HEK293T (cell line): ENCODE results near the gene CD38.
"Not testable (repeated sequence)": the region's sequence is repeated elsewhere in the genome, so short reads cannot be mapped to it uniquely, and the experiment has no call there.

ENCODE experiments used
- CTCF ChIA-PET: fragments of 350-600 bp; formaldehyde crosslinking; extraction: SDS; loops from one replicate; lab custom pipeline; 2021; ENCODE audit warnings: antibody characterized with exemption, inconsistent platforms; lab: Yijun Ruan, JAX
- POLR2A ChIA-PET: fragments of 350-600 bp; formaldehyde crosslinking; extraction: SDS; loops from one replicate; lab custom pipeline; 2020; ENCODE audit warnings: antibody characterized with exemption, inconsistent platforms; lab: Yijun Ruan, JAX
- DNase-seq: peaks from one replicate; pipeline ENCODE4 v3.0.0; 2012; ENCODE audit warnings: mixed read lengths; ENCODE audit errors: extremely low spot score
- ARNT ChIP-seq: fragments of 450-650 bp; IDR thresholded peaks from 2 replicates; pipeline ENCODE4 v1.6.1; 2017; ENCODE audit warnings: mild to moderate bottlenecking
- BHLHE40 ChIP-seq: fragments of 450-650 bp; IDR thresholded peaks from 2 replicates; pipeline ENCODE4 v1.6.1; 2016; ENCODE audit warnings: mild to moderate bottlenecking, moderate library complexity, borderline replicate concordance
- CTBP1 ChIP-seq: fragments of 450-650 bp; IDR thresholded peaks from 2 replicates; pipeline ENCODE4 v1.6.1; 2016; ENCODE audit warnings: borderline replicate concordance
- ELF4 ChIP-seq: fragments of 450-650 bp; IDR thresholded peaks from 2 replicates; pipeline ENCODE4 v1.6.1; 2017; ENCODE audit warnings: antibody characterized with exemption
- FOXA1 ChIP-seq: fragments of 450-650 bp; IDR thresholded peaks from 2 replicates; pipeline ENCODE4 v1.6.1; 2016; ENCODE audit warnings: mild to moderate bottlenecking
- FOXK2 ChIP-seq: fragments of 450-650 bp; IDR thresholded peaks from 2 replicates; pipeline ENCODE4 v1.6.1; 2016; ENCODE audit warnings: mild to moderate bottlenecking
- FOXM1 ChIP-seq: fragments of 450-650 bp; IDR thresholded peaks from 2 replicates; pipeline ENCODE4 v1.6.1; 2017; ENCODE audit warnings: mild to moderate bottlenecking, borderline replicate concordance
- HDGF ChIP-seq: fragments of 450-650 bp; IDR thresholded peaks from 2 replicates; pipeline ENCODE4 v1.6.1; 2017; ENCODE audit warnings: antibody characterized with exemption, borderline replicate concordance
- L3MBTL2 ChIP-seq: fragments of 450-650 bp; conservative IDR thresholded peaks from 2 replicates; pipeline ENCODE4 v1.6.1; 2016; ENCODE audit warnings: mild to moderate bottlenecking
- LEF1 ChIP-seq: fragments of 450-650 bp; IDR thresholded peaks from 2 replicates; pipeline ENCODE4 v1.6.1; 2017; ENCODE audit warnings: mild to moderate bottlenecking, borderline replicate concordance
- NFRKB ChIP-seq: fragments of 450-650 bp; IDR thresholded peaks from 2 replicates; pipeline ENCODE4 v1.6.1; 2016; ENCODE audit warnings: mild to moderate bottlenecking, moderate library complexity
- PKNOX1 ChIP-seq: fragments of 450-650 bp; IDR thresholded peaks from 2 replicates; pipeline ENCODE4 v1.6.1; 2016
- SP1 ChIP-seq: fragments of 450-650 bp; IDR thresholded peaks from 2 replicates; pipeline ENCODE4 v1.6.1; 2017
- SUZ12 ChIP-seq: fragments of 450-650 bp; IDR thresholded peaks from 2 replicates; pipeline ENCODE4 v1.6.1; 2016; ENCODE audit warnings: mild to moderate bottlenecking
- TARDBP ChIP-seq: fragments of 450-650 bp; IDR thresholded peaks from 2 replicates; pipeline ENCODE4 v1.6.1; 2016
- ZNF384 ChIP-seq: fragments of 450-650 bp; IDR thresholded peaks from 2 replicates; pipeline ENCODE4 v1.6.1; 2016

The CD38 gene

DNA sequence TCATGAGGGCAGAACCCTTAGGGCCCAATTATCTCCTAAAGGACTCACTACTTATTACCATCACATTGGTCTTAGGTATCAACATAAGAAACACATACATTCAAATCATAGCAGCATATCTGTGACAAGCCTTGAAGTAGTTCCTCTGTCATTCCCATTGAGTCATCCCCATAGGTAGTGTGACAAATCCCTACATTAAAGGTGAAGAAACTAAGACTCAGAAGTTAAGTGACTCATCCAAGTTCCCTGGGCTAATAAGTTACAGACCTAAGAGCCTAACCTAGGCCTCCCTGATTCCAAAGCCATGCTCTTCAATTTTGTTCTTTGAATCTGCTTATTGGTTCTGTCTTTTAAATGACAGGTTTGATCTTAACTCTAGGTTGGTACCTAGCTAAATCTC, 58.2 kb downstream of the CD38 start:
- TF ChIP-seq ZNF384, result no peak
- no peak for TF ChIP-seq ARNT
- no peak for TF ChIP-seq NFRKB
- no peak for TF ChIP-seq TARDBP
- no peak for TF ChIP-seq FOXM1
- no peak for TF ChIP-seq LEF1
- no peak for TF ChIP-seq SUZ12
- TF ChIP-seq SP1, result no peak
- DNase-seq, result no peak
- ChIA-PET POLR2A (no interaction called here), CTCF (no interaction called here)

DNA sequence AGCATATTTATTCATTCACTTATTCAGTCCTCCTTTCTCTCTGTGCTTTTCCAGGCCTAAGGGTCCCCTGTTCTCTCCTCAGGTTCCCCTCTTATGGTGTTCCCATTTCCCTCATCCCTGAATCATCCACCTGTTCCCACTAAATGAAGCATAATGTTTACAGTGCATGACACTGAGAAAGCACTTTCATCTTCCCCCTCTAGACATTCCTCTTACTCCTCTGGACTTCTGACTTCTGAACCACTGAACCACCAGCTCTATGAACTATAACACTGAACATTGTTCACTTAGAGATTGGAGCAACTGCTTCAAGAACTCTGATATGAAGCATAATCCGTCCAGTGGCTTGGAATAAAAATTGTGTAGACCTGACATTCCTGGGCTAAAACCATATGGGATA, 59.5 kb downstream of the CD38 start:
- no peak for DNase-seq
- no peak for TF ChIP-seq SP1
- no peak for TF ChIP-seq FOXK2
- ChIA-PET POLR2A (no interaction called here), CTCF (no interaction called here)

GRCh38 chr4:15841194-15841730, 63.1 kb downstream of the CD38 start:
- POLR2A ChIA-PET, DNase-seq, CTCF ChIA-PET: not testable (repeated sequence)

GRCh38 chr4:15847746-15848145, 69.6 kb downstream of the CD38 start:
- TF ChIP-seq FOXA1 (no peak), BHLHE40 (no peak), TARDBP (no peak), ZNF384 (no peak)
- ChIA-PET CTCF (interaction anchor here (1.2 to 2.3 kb wide), 2 partner anchors 34 to 42 kb away, joined by 5 to 9 read pairs; no protein-coding TSS in a partner anchor), POLR2A (no interaction called here)

GRCh38 chr4:15848191-15848842, 70.2 kb downstream of the CD38 start:
- ChIA-PET CTCF (interaction anchor here (1.2 to 2.3 kb wide), 2 partner anchors 34 to 43 kb away, joined by 5 to 9 read pairs; no protein-coding TSS in a partner anchor), POLR2A (no interaction called here)
- peak; percentile 16 for DNase-seq
- TF ChIP-seq FOXM1 (no peak), CTBP1 (no peak), ELF4 (no peak), SP1 (no peak), L3MBTL2 (no peak), PKNOX1 (no peak), HDGF (no peak), TARDBP (no peak), ARNT (no peak), NFRKB (no peak), FOXA1 (no peak), ZNF384 (no peak), LEF1 (no peak), BHLHE40 (no peak), SUZ12 (no peak), FOXK2 (no peak)

More at GRCh38 chr4:15847746-15848145, 69.6 kb downstream of the CD38 start:
- DNase-seq, result no peak

DNA sequence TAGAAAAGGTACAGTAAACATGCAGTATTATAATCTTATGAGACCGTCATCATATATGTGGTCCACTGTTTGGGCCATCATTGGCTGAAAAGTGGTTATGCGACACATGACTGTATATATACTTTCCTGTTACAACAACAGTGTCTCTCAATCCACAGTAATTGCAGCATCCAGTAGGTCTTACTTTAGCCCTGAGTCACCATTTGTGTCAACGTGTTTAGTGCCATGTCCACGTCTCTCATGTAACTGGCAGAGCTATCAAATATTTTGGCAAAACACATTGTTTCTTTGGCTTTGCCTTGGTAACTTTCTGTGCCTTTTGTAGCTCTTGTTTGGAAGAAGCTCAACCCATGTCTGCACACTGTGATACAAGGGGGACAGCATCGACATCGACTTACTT, 73.8 kb downstream of the CD38 start:
- ChIA-PET POLR2A (no interaction called here), CTCF (no interaction called here)
- TF ChIP-seq HDGF (no peak), SP1 (no peak)
- DNase-seq, result no peak

GRCh38 chr4:15852524-15852923, 74.4 kb downstream of the CD38 start:
- ChIA-PET POLR2A (no interaction called here), CTCF (no interaction called here)
- TF ChIP-seq FOXK2, result no peak
- peak; percentile 42; the same call in 1 of the 2 replicates for TF ChIP-seq ZNF384
- no peak for DNase-seq

GRCh38 chr4:15853345-15853744, 75.2 kb downstream of the CD38 start:
- POLR2A ChIA-PET, result no interaction called here
- DNase-seq, result no peak
- CTCF ChIA-PET, result no interaction called here
- no peak for TF ChIP-seq LEF1
- TF ChIP-seq L3MBTL2, result no peak
- TF ChIP-seq CTBP1, result no peak
- no peak for TF ChIP-seq ZNF384
- TF ChIP-seq NFRKB, result no peak
- TF ChIP-seq BHLHE40, result no peak
- TF ChIP-seq FOXK2, result no peak
- no peak for TF ChIP-seq FOXA1
